Activated CD8-positive, alpha-beta T cell treated with anti-CD3 and anti-CD28 coated beads, Interleukin-2, amount 10 ng/mL, durations not matched to agents 7 days and 5 days (primary cell): ENCODE measurements around the gene DNASE1L2. TPM values are rescaled to one million over a fixed set of nuclear protein-coding genes. Genes with fewer than 3 reads are reported as not detected.
A peak's percentile ranks its signal among the peaks of the same experiment; 100 is the strongest.
"Not testable (repeated sequence)": the region's sequence is repeated elsewhere in the genome, so short reads cannot be mapped to it uniquely, and the experiment has no call there.

Experiments used
- ATAC-seq: fragments of 150-1000 bp; cut with Tn5 transposase; one replicate; pipeline ENCODE4 v1.10.0; 2021; ENCODE audit warnings: moderate library complexity
- CTCF ChIA-PET: fragments of 350-600 bp; sonication (Branson Sonifier 250); formaldehyde crosslinking; loops from one replicate; lab custom pipeline; 2021; ENCODE audit warnings: antibody characterized with exemption; lab: Charles Lee
- POLR2A ChIA-PET: fragments of 350-600 bp; sonication (Branson Sonifier 250); formaldehyde crosslinking; loops from one replicate; lab custom pipeline; 2021; ENCODE audit warnings: antibody characterized with exemption; lab: Charles Lee
- DNase-seq: peaks from one replicate; pipeline ENCODE4 v3.0.0-alpha.2; 2020
- H3K27ac Mint-ChIP-seq: one replicate; pipeline ENCODE4 v1.8.0; 2021; ENCODE audit warnings: mild to moderate bottlenecking, mixed read lengths
- H3K27me3 Mint-ChIP-seq: one replicate; pipeline ENCODE4 v1.8.0; 2021; ENCODE audit warnings: low read depth, mixed read lengths
- H3K36me3 Mint-ChIP-seq: one replicate; pipeline ENCODE4 v1.8.0; 2021; ENCODE audit warnings: low read depth, mixed read lengths
- H3K4me1 Mint-ChIP-seq: one replicate; pipeline ENCODE4 v1.8.0; 2021; ENCODE audit warnings: low read depth, mixed read lengths
- H3K4me3 Mint-ChIP-seq: one replicate; pipeline ENCODE4 v1.8.0; 2021; ENCODE audit warnings: mild to moderate bottlenecking, mixed read lengths
- H3K9me3 Mint-ChIP-seq: one replicate; pipeline ENCODE4 v1.8.0; 2022; ENCODE audit warnings: mixed read lengths; ENCODE audit not compliant: insufficient read depth
- total RNA-seq, 2 experiments: library from RNA; stranded (reverse); gene quantifications; one replicate each; pipeline ENCODE4 v1.2.3, GENCODE V29; 2021

DNASE1L2 gene
- total RNA-seq, 2 experiments from 2014 or later: 3.3 to 4.1 TPM

GRCh38 chr16:2246301-2246885 is 10.1 kb downstream of the DNASE1L2 start:
- POLR2A ChIA-PET: interaction anchor here (1.6 kb wide), 1 partner anchor 17 kb away, joined by 4 read pairs; no protein-coding TSS in a partner anchor
- H3K4me1 Mint-ChIP-seq: peaks cover 7% of the 10 kb centered on the region
- peaks cover 24% of the 10 kb centered on the region for H3K36me3 Mint-ChIP-seq
- no peak for DNase-seq
- H3K27ac Mint-ChIP-seq: no peak overlapping the region
- H3K4me3 Mint-ChIP-seq: no peak overlapping the region
- no peaks in the 10 kb centered on the region for H3K9me3 Mint-ChIP-seq
- CTCF ChIA-PET: no interaction called here
- ATAC-seq: no peak
- H3K27me3 Mint-ChIP-seq: no peaks in the 10 kb centered on the region

- no peaks in the 10 kb centered on the region for H3K9me3 Mint-ChIP-seq
- H3K27me3 Mint-ChIP-seq: no peaks in the 10 kb centered on the region
- H3K36me3 Mint-ChIP-seq: peaks cover 41% of the 10 kb centered on the region
- peaks cover 5% of the 10 kb centered on the region for H3K4me1 Mint-ChIP-seq
- DNase-seq (peak; percentile 57), ATAC-seq (no peak)
- H3K4me3 Mint-ChIP-seq: peak overlapping the region; percentile 87
- peak overlapping the region; percentile 91 for H3K27ac Mint-ChIP-seq
- POLR2A ChIA-PET: interaction anchor here (0.6 to 3.5 kb wide), 9 partner anchors 9 to 228 kb away, joined by 3 to 15 read pairs (median 4); partner anchors contain the start of genes MLST8, RNPS1 and TRAF7
- CTCF ChIA-PET: interaction anchor here (0.8 to 2.6 kb wide), 11 partner anchors 9 to 251 kb away, joined by 3 to 18 read pairs (median 4); partner anchors contain the start of genes E4F1, MLST8, NTHL1 and TRAF7
These were observed 14.5 kb downstream of the DNASE1L2 start for GRCh38 chr16:2250652-2251295.

- ATAC-seq: peak; percentile 87
These were observed 15.3 kb downstream of the DNASE1L2 start, which contains the start of gene ECI1 for GRCh38 chr16:2251296-2252111. Gene ECI1, minus strand, starts transcription at chr16:2251587. Its CDS starts 21 bp downstream, at chr16:2251566.

GRCh38 chr16:2252806-2253148 is 16.5 kb downstream of the DNASE1L2 start:
- H3K4me3 Mint-ChIP-seq: no peak overlapping the region
- no peak for ATAC-seq
- CTCF ChIA-PET: interaction anchor here (0.7 to 2.6 kb wide), 6 partner anchors 10 to 97 kb away, joined by 3 to 18 read pairs (median 10); partner anchors contain the start of genes E4F1, MLST8 and TRAF7
- DNase-seq: no peak
- POLR2A ChIA-PET: interaction anchor here (1.5 to 3.5 kb wide), 3 partner anchors 10 to 98 kb away, joined by 5 to 14 read pairs (median 11); partner anchors contain the start of gene TRAF7
- H3K27ac Mint-ChIP-seq: peak overlapping the region; percentile 52
- no peaks in the 10 kb centered on the region for H3K9me3 Mint-ChIP-seq
- peaks cover 51% of the 10 kb centered on the region for H3K36me3 Mint-ChIP-seq
- H3K27me3 Mint-ChIP-seq: no peaks in the 10 kb centered on the region
- peaks cover 6% of the 10 kb centered on the region for H3K4me1 Mint-ChIP-seq

More at GRCh38 chr16:2251296-2252111, 15.3 kb downstream of the DNASE1L2 start, which contains the start of gene ECI1:
- Mint-ChIP-seq H3K27ac (peak within 1 kb of the TSS; percentile 91), H3K9me3 (no peaks in the 10 kb centered on the region), H3K36me3 (peaks cover 42% of the 10 kb centered on the region), H3K4me3 (peak within 1 kb of the TSS; percentile 87), H3K27me3 (no peaks in the 10 kb centered on the region), H3K4me1 (peaks cover 5% of the 10 kb centered on the region)
- ChIA-PET POLR2A (interaction anchor here (0.6 to 3.5 kb wide), 13 partner anchors 10 to 229 kb away, joined by 3 to 15 read pairs (median 4); partner anchors contain the start of genes MLST8, PGP, RNPS1 and TRAF7), CTCF (interaction anchor here (0.8 to 2.6 kb wide), 14 partner anchors 8 to 250 kb away, joined by 3 to 18 read pairs (median 4); partner anchors contain the start of genes E4F1, MLST8, NTHL1 and TEDC2)
- DNase-seq: peak; percentile 86

GRCh38 chr16:2253293-2253692 is 17.0 kb downstream of the DNASE1L2 start:
- H3K4me1 Mint-ChIP-seq: peaks cover 8% of the 10 kb centered on the region
- H3K36me3 Mint-ChIP-seq: peaks cover 56% of the 10 kb centered on the region
- DNase-seq (no peak), ATAC-seq (no peak)
- H3K9me3 Mint-ChIP-seq: no peaks in the 10 kb centered on the region
- ChIA-PET POLR2A (interaction anchor here (0.6 to 3.5 kb wide), 3 partner anchors 10 to 12 kb away, joined by 3 to 14 read pairs (median 4); no protein-coding TSS in a partner anchor), CTCF (interaction anchor here (1.9 kb wide), 1 partner anchor 9 kb away, joined by 9 read pairs; no protein-coding TSS in a partner anchor)
- H3K4me3 Mint-ChIP-seq: no peak overlapping the region
- no peaks in the 10 kb centered on the region for H3K27me3 Mint-ChIP-seq
- H3K27ac Mint-ChIP-seq: peak overlapping the region; percentile 52

GRCh38 chr16:2256531-2257140 is 20.4 kb downstream of the DNASE1L2 start:
- Mint-ChIP-seq H3K27me3 (no peaks in the 10 kb centered on the region), H3K4me3 (no peak overlapping the region), H3K36me3 (peaks cover 76% of the 10 kb centered on the region), H3K4me1 (peaks cover 4% of the 10 kb centered on the region), H3K9me3 (no peaks in the 10 kb centered on the region), H3K27ac (peak overlapping the region; percentile 23)
- ChIA-PET CTCF (no interaction called here), POLR2A (interaction anchor here (0.7 to 1.5 kb wide), 2 partner anchors 10 to 1445 kb away, joined by 3 read pairs; no protein-coding TSS in a partner anchor)
- DNase-seq (no peak), ATAC-seq (no peak)

- Mint-ChIP-seq H3K9me3 (no peaks in the 10 kb centered on the region), H3K27me3 (no peaks in the 10 kb centered on the region), H3K36me3 (peaks cover 79% of the 10 kb centered on the region), H3K4me3 (no peak overlapping the region), H3K27ac (no peak overlapping the region), H3K4me1 (peaks cover 5% of the 10 kb centered on the region)
- CTCF ChIA-PET: interaction anchor here (1.1 to 1.3 kb wide), 2 partner anchors 10 to 83 kb away, joined by 3 read pairs; partner anchors contain the start of gene ABCA3
- DNase-seq: no peak
- no peak for ATAC-seq
- POLR2A ChIA-PET: interaction anchor here (0.7 to 1.5 kb wide), 3 partner anchors 11 to 258 kb away, joined by 3 to 5 read pairs (median 3); no protein-coding TSS in a partner anchor
These were observed 21.5 kb downstream of the DNASE1L2 start for GRCh38 chr16:2257726-2258125.

- not testable (repeated sequence) for ATAC-seq, DNase-seq, H3K9me3 Mint-ChIP-seq, H3K4me1 Mint-ChIP-seq, H3K27me3 Mint-ChIP-seq, H3K27ac Mint-ChIP-seq, H3K4me3 Mint-ChIP-seq
- CTCF ChIA-PET: interaction anchor here (1.1 to 1.3 kb wide), 2 partner anchors 11 to 82 kb away, joined by 3 read pairs; partner anchors contain the start of gene ABCA3
- H3K36me3 Mint-ChIP-seq: peaks cover 77% of the 10 kb centered on the region
- POLR2A ChIA-PET: interaction anchor here (0.7 to 1.5 kb wide), 3 partner anchors 10 to 257 kb away, joined by 3 to 5 read pairs (median 3); no protein-coding TSS in a partner anchor
These were observed 22.3 kb downstream of the DNASE1L2 start for GRCh38 chr16:2258530-2258929.

- Mint-ChIP-seq H3K27me3 (no peaks in the 10 kb centered on the region), H3K27ac (no peak overlapping the region), H3K4me3 (no peak overlapping the region), H3K9me3 (no peaks in the 10 kb centered on the region), H3K4me1 (peaks cover 19% of the 10 kb centered on the region), H3K36me3 (peaks cover 81% of the 10 kb centered on the region)
- POLR2A ChIA-PET: interaction anchor here (1.2 kb wide), 1 partner anchor 10 kb away, joined by 4 read pairs; no protein-coding TSS in a partner anchor
- ATAC-seq: no peak
- CTCF ChIA-PET: interaction anchor here (1.1 kb wide), 1 partner anchor 9 kb away, joined by 4 read pairs; the partner anchor contains the start of gene ECI1
- no peak for DNase-seq
These were observed 24.0 kb downstream of the DNASE1L2 start for GRCh38 chr16:2260250-2260649.

- ChIA-PET CTCF (interaction anchor here (1.1 to 3.1 kb wide), 2 partner anchors 11 to 240 kb away, joined by 3 to 9 read pairs; partner anchors contain the start of gene ECI1), POLR2A (interaction anchor here (0.7 to 2.0 kb wide), 3 partner anchors 11 to 121 kb away, joined by 3 to 14 read pairs (median 4); partner anchors contain the start of gene ECI1)
- H3K27ac Mint-ChIP-seq, H3K27me3 Mint-ChIP-seq, H3K9me3 Mint-ChIP-seq, ATAC-seq, DNase-seq, H3K4me3 Mint-ChIP-seq: not testable (repeated sequence)
- H3K36me3 Mint-ChIP-seq: peaks cover 74% of the 10 kb centered on the region
- peaks cover 35% of the 10 kb centered on the region for H3K4me1 Mint-ChIP-seq
These were observed 26.8 kb downstream of the DNASE1L2 start for GRCh38 chr16:2263026-2263425.
